Natural killer cell (primary cell): ENCODE measurements around the gene MBLAC1. TPM values are rescaled to one million over a fixed set of nuclear protein-coding genes. Genes with fewer than 3 reads are reported as not detected.

ENCODE experiments used
- ATAC-seq, 3 donors: fragments of 150-1000 bp in 2 of 3; fragments of 200-7000 bp in 1 of 3; cut with Tn5 transposase; 1 replicate in 1 of 3; 2 replicates in 2 of 3; pipeline ENCODE4 v1.10.0; 2021; ENCODE audit warnings: mild to moderate bottlenecking in 2 of 3, moderate library complexity in 2 of 3
- DNase-seq, 2 donors: peaks; one replicate each; pipeline versions ENCODE4 v3.0.0 to v3.0.0-alpha.2; 2013 to 2021; ENCODE audit warnings: mixed read lengths in 1 of 2
- H3K27ac ChIP-seq: one replicate; pipeline ENCODE4 v1.5.1; 2013; ENCODE audit warnings: mild to moderate bottlenecking, low read length
- H3K27me3 ChIP-seq: one replicate; pipeline ENCODE4 v1.6.1; 2013; ENCODE audit warnings: low read length; ENCODE audit not compliant: control insufficient read depth, insufficient read depth
- H3K36me3 ChIP-seq: one replicate; pipeline ENCODE4 v1.6.1; 2013; ENCODE audit warnings: low read length; ENCODE audit not compliant: control insufficient read depth, insufficient read depth
- H3K4me1 ChIP-seq: one replicate; pipeline ENCODE4 v1.6.1; 2013; ENCODE audit warnings: low read length; ENCODE audit not compliant: control insufficient read depth, insufficient read depth
- H3K4me3 ChIP-seq: one replicate; pipeline ENCODE4 v1.5.1; 2013; ENCODE audit warnings: low read length
- H3K9me3 ChIP-seq: one replicate; pipeline ENCODE4 v1.6.1; 2013; ENCODE audit warnings: low read length; ENCODE audit not compliant: control insufficient read depth, insufficient read depth
- H3K27ac Mint-ChIP-seq, 2 donors: one replicate each; pipeline ENCODE4 v1.8.0; 2022; ENCODE audit warnings: mild to moderate bottlenecking in 2 of 2, mixed read lengths in 2 of 2, moderate library complexity in 1 of 2
- H3K27me3 Mint-ChIP-seq, 2 donors: one replicate each; pipeline ENCODE4 v1.8.0; 2022; ENCODE audit warnings: low read depth in 2 of 2, mixed read lengths in 2 of 2
- H3K36me3 Mint-ChIP-seq: one replicate; pipeline ENCODE4 v1.8.0; 2022; ENCODE audit warnings: mixed read lengths
- H3K4me1 Mint-ChIP-seq, 2 donors: one replicate each; pipeline ENCODE4 v1.8.0; 2022; ENCODE audit warnings: mixed read lengths in 2 of 2
- H3K4me3 Mint-ChIP-seq: one replicate; pipeline ENCODE4 v1.8.0; 2022; ENCODE audit warnings: mild to moderate bottlenecking, moderate library complexity, mixed read lengths
- H3K9me3 Mint-ChIP-seq, 2 donors: one replicate each; pipeline ENCODE4 v1.8.0; 2022; ENCODE audit warnings: mixed read lengths in 2 of 2
- CTCF ChIP-seq: fragments of 200-600 bp; IDR thresholded peaks from one replicate; pipeline ENCODE4 v1.8.0; 2022; ENCODE audit warnings: antibody characterized with exemption
- WGBS: methylation state at CpG from one replicate; pipeline ENCODE4 v1.1.7; 2013; ENCODE audit warnings: missing lambda C conversion rate; ENCODE audit not compliant: insufficient coverage; 5-methylcytosine and 5-hydroxymethylcytosine counted together
- intact Hi-C: fragments of 100-400 bp; cut with micrococcal nuclease; formaldehyde crosslinking; loops from one replicate; pipeline ENCODE4 v1.14.2; 2022
- total RNA-seq, 4 donors: library from RNA; stranded (reverse); fragments of 120-200 nt in 1 of 4; gene quantifications; one replicate each; pipeline versions ENCODE4 v1.2.3 to v1.2.4, GENCODE V29; 2013 to 2022

The MBLAC1 gene
- total RNA-seq, 3 donors from 2014 or later (not counting 1 experiment from before 2014, with no cell fraction given): 2.8 to 4.3 (median 4.1) TPM

GRCh38 chr7:100085515-100085914 is 41.3 kb upstream of the MBLAC1 start:
- intact Hi-C loops: no loop called here
- H3K27me3 ChIP-seq: no peaks in the 10 kb centered on the region
- Mint-ChIP-seq H3K36me3 (no peaks in the 10 kb centered on the region), H3K9me3 (no peaks in the 10 kb centered on the region), H3K4me3 (no peak overlapping the region), H3K27ac (no peak overlapping the region), H3K27me3 (no peaks in the 10 kb centered on the region), H3K4me1 (peaks cover 24 to 40% of the 10 kb centered on the region in 2 donors)
- H3K4me3 ChIP-seq: no peak overlapping the region
- no peak overlapping the region for H3K27ac ChIP-seq
- H3K4me1 ChIP-seq: peaks cover 32% of the 10 kb centered on the region
- H3K36me3 ChIP-seq: no peaks in the 10 kb centered on the region
- DNase-seq: no peak
- no peaks in the 10 kb centered on the region for H3K9me3 ChIP-seq
- ATAC-seq: no peak
- 86% methylated on average over 3 of the region's 3 CpGs for WGBS
- TF ChIP-seq CTCF: no peak

- intact Hi-C loops: no loop called here
- no peaks in the 10 kb centered on the region for H3K27me3 ChIP-seq
- Mint-ChIP-seq H3K9me3 (no peaks in the 10 kb centered on the region), H3K36me3 (peaks cover 5% of the 10 kb centered on the region), H3K27ac (peak overlapping the region; percentile 79 to 88), H3K4me1 (peaks cover 17 to 29% of the 10 kb centered on the region in 2 donors), H3K27me3 (no peaks in the 10 kb centered on the region), H3K4me3 (peak overlapping the region; percentile 70)
- H3K36me3 ChIP-seq: peaks cover 14% of the 10 kb centered on the region
- WGBS: 99% methylated on average over 10 of the region's 10 CpGs
- no peaks in the 10 kb centered on the region for H3K9me3 ChIP-seq
- no peak for DNase-seq
- H3K27ac ChIP-seq: no peak overlapping the region
- no peak overlapping the region for H3K4me3 ChIP-seq
- no peak for TF ChIP-seq CTCF
- H3K4me1 ChIP-seq: peaks cover 21% of the 10 kb centered on the region
- ATAC-seq: no peak
These were observed 39.6 kb upstream of the MBLAC1 start for GRCh38 chr7:100087055-100087750.

GRCh38 chr7:100088095-100088620 is 38.6 kb upstream of the MBLAC1 start:
- DNase-seq (no peak), ATAC-seq (peak in 2 of 3 donors; percentile 4 to 15)
- H3K36me3 Mint-ChIP-seq: peaks cover 8% of the 10 kb centered on the region
- H3K36me3 ChIP-seq: peaks cover 23% of the 10 kb centered on the region
- no peak for TF ChIP-seq CTCF
- H3K27me3 ChIP-seq: no peaks in the 10 kb centered on the region
- peak overlapping the region; percentile 84 for H3K27ac ChIP-seq
- 89% methylated on average over 9 of the region's 11 CpGs for WGBS
- no peaks in the 10 kb centered on the region for H3K9me3 Mint-ChIP-seq
- no peaks in the 10 kb centered on the region for H3K9me3 ChIP-seq
- intact Hi-C loops: no loop called here
- H3K27me3 Mint-ChIP-seq: no peaks in the 10 kb centered on the region
- H3K4me3 Mint-ChIP-seq: peak overlapping the region; percentile 86
- peak overlapping the region; percentile 79 to 88 for H3K27ac Mint-ChIP-seq
- H3K4me1 Mint-ChIP-seq: peaks cover 9 to 23% of the 10 kb centered on the region in 2 donors
- H3K4me1 ChIP-seq: peaks cover 14% of the 10 kb centered on the region
- peak overlapping the region; percentile 95 for H3K4me3 ChIP-seq
